ENCODE results near the gene CTXN3. TPM values are rescaled to one million over a fixed set of nuclear protein-coding genes. Genes with fewer than 3 reads are reported as not detected.

CTXN3 gene
- total RNA-seq, 1 experiment from 2014 or later = not detected

GRCh38 chr5:127621601-127622325 lies 27.1 kb upstream of the CTXN3 start:
- in situ Hi-C loops (cut with HindIII; ENCODE audit: low pct_unique_long_range_greater_than_20kb, low sequenced_read_pairs) (no loop called here), intact Hi-C loops (cut with micrococcal nuclease; ENCODE audit: unreplicated experiment) (no loop called here)
- H3K36me3 ChIP-seq (ENCODE audit: control insufficient read depth, insufficient read depth, low read length) = no peaks in the 10 kb centered on the region
- BruUV-seq (replicated peaks) = no TSS peak
- CTCF ChIA-PET = interaction anchor here (0.6 kb wide), 1 partner anchor 11 kb away, joined by 3 read pairs; no protein-coding TSS in a partner anchor
- TF ChIP-seq TCF7L2 (IDR thresholded peaks at IDR 0.05; ENCODE audit: low read depth, low read length) = no peak
- TF ChIP-seq, protein P1, sequence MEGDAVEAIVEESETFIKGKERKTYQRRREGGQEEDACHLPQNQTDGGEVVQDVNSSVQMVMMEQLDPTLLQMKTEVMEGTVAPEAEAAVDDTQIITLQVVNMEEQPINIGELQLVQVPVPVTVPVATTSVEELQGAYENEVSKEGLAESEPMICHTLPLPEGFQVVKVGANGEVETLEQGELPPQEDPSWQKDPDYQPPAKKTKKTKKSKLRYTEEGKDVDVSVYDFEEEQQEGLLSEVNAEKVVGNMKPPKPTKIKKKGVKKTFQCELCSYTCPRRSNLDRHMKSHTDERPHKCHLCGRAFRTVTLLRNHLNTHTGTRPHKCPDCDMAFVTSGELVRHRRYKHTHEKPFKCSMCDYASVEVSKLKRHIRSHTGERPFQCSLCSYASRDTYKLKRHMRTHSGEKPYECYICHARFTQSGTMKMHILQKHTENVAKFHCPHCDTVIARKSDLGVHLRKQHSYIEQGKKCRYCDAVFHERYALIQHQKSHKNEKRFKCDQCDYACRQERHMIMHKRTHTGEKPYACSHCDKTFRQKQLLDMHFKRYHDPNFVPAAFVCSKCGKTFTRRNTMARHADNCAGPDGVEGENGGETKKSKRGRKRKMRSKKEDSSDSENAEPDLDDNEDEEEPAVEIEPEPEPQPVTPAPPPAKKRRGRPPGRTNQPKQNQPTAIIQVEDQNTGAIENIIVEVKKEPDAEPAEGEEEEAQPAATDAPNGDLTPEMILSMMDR (IDR thresholded peaks at IDR 0.05) = no peak
- no peak for TF ChIP-seq POLR2AphosphoS5 (IDR thresholded peaks at IDR 0.05; ENCODE audit: low read depth, low read length)
- TF ChIP-seq SIN3A (IDR thresholded peaks at IDR 0.05; ENCODE audit: borderline replicate concordance, insufficient read depth, low read depth, low read length) = no peak
- TF ChIP-seq REST (IDR thresholded peaks at IDR 0.05; ENCODE audit: insufficient read depth in 1 of 2, low read depth in 2 of 2, low read length in 1 of 2) = no peak
- H3K9me3 ChIP-seq (ENCODE audit: control insufficient read depth, insufficient read depth, low read depth, low read length) = no peaks in the 10 kb centered on the region
- H3K27me3 ChIP-seq (ENCODE audit: control insufficient read depth, insufficient read depth, low read length) = no peaks in the 10 kb centered on the region
- ATAC-seq = no peak
- no peak for DNase-seq (ENCODE audit: low read depth, low spot score)
- POLR2A ChIA-PET = no interaction called here
- no peaks in the 10 kb centered on the region for H3K4me1 ChIP-seq (ENCODE audit: control insufficient read depth, insufficient read depth, low read length)
- H3K4me3 ChIP-seq (ENCODE audit: low read depth in 2 of 2, low read length in 2 of 2) = no peak overlapping the region
- H3K27ac ChIP-seq (ENCODE audit: low read length) = no peak overlapping the region

DNA sequence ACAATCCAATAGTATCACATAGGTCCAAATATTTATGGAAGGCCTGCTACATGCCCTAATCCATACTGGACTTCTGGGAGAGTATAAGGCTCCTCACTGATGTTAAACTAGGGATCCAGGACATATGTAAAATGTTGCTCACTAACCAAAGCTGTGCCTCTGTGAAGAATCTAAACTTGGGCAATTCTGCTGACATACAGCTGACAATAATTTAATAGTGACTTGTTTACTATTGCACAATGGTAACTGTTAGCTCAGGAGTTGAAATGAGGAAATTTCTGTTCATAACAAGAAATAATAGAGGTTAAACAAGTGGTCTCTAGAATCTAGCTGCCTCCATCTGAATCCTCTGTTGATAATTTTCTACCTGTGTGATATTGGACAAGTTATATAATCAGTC lies 14.9 kb upstream of the CTXN3 start:
- Histone ChIP-seq H3K36me3 (ENCODE audit: control insufficient read depth, insufficient read depth, low read length) (no peaks in the 10 kb centered on the region), H3K27me3 (ENCODE audit: control insufficient read depth, insufficient read depth, low read length) (no peaks in the 10 kb centered on the region), H3K27ac (ENCODE audit: low read length) (no peak overlapping the region), H3K4me3 (ENCODE audit: low read depth in 2 of 2, low read length in 2 of 2) (no peak overlapping the region), H3K9me3 (ENCODE audit: control insufficient read depth, insufficient read depth, low read depth, low read length) (no peaks in the 10 kb centered on the region), H3K4me1 (ENCODE audit: control insufficient read depth, insufficient read depth, low read length) (no peaks in the 10 kb centered on the region)
- no peak for DNase-seq (ENCODE audit: low read depth, low spot score)
- ChIA-PET CTCF (no interaction called here), POLR2A (no interaction called here)
- in situ Hi-C loops (cut with HindIII; ENCODE audit: low pct_unique_long_range_greater_than_20kb, low sequenced_read_pairs) = no loop called here
- no peak for ATAC-seq
- no TSS peak for BruUV-seq (replicated peaks)
- intact Hi-C loops (cut with micrococcal nuclease; ENCODE audit: unreplicated experiment) = no loop called here
- no peak for TF ChIP-seq POLR2AphosphoS5 (IDR thresholded peaks at IDR 0.05; ENCODE audit: low read depth, low read length)
- no peak for TF ChIP-seq SIN3A (IDR thresholded peaks at IDR 0.05; ENCODE audit: borderline replicate concordance, insufficient read depth, low read depth, low read length)
- TF ChIP-seq REST (IDR thresholded peaks at IDR 0.05; ENCODE audit: insufficient read depth in 1 of 2, low read depth in 2 of 2, low read length in 1 of 2) = no peak
- no peak for TF ChIP-seq TCF7L2 (IDR thresholded peaks at IDR 0.05; ENCODE audit: low read depth, low read length)
- TF ChIP-seq, protein P1 (IDR thresholded peaks at IDR 0.05) = no peak

Measured in Panc1 (cell line).